ENCODE data around the gene GJD3.
"Not testable (repeated sequence)": the region's sequence is repeated elsewhere in the genome, so short reads cannot be mapped to it uniquely, and the experiment has no call there.

The GJD3 gene, protein sequence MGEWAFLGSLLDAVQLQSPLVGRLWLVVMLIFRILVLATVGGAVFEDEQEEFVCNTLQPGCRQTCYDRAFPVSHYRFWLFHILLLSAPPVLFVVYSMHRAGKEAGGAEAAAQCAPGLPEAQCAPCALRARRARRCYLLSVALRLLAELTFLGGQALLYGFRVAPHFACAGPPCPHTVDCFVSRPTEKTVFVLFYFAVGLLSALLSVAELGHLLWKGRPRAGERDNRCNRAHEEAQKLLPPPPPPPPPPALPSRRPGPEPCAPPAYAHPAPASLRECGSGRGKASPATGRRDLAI

DNA sequence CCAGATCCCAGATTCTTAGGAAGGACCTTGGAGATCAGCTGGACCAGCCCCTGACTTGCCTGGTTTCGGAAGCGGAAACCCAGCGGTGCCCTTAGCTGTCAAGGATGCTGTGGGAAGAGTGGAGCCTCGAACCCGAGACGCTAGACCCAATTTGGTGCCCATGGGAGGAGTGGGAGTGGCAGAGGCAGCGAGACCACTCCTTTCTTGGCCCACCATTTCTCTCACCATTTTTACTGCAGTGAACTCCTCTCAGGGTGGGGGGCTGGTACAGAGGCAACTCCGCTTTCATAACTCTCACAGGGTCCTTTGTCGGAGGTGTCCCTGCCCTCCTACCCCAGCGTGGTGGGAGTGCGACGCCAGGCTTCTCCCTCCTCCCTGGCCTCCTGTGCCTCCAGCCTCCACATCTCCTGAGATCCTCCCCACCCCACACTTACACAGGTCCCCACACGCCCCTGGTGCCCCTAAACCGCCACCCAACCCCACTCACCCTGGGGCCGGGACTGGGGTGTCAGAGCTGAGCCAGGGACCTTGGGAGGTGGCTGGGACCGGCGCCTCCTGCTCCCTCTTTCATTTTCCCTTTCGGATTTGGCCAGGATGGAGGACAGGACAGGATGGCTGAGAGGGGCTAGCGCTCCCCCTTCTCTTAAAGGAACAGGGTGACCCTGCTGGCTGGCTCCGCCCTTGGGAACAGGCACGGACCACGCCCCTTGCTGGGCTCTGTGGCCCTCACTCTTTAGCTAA, at the start of gene GJD3:
Gene GJD3, minus strand, starts transcription at position 617 of the 741 bp plus-strand sequence. CDS start 922 bp downstream, outside the sequence.
- no peak for DNase-seq (ENCODE audit: low spot score)

DNA sequence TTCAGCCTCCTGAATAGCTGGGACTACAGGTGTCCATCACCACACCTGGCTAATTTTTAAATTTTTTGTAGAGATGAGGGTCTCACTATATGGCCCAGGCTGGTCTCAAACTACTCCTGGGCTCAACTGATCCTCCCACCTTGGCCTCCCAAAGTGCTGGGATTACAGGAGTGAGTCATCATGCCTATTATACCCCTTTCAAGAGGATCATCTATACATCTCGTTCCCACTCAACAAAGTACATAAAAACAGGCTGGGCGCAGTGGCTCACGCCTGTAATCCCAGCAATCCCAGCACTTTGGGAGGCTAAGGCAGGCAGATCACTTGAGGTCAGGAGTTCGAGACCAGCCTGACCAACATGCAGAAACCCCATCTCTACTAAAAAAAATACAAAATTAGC, 49.8 kb upstream of the GJD3 start:
- not testable (repeated sequence) for DNase-seq (ENCODE audit: low spot score)

DNA sequence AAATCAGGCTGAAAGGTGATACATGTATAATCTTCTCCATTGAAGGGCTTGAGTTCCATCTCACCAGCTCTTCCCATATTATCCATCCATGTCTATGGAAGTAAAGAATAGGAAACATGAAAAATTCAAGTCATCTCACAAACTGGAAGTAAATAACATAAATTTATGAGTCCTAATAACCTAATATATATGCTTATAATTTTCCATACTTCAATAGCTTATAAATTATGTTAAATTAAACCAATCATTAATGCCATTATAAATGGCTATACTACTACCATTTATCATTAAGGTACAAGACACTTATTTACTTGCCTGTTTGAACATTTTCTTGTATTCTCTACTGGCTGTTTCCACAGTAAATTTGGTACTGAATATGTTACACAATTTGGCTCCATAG, 48.3 kb upstream of the GJD3 start:
- DNase-seq (ENCODE audit: low spot score) = no peak

DNA sequence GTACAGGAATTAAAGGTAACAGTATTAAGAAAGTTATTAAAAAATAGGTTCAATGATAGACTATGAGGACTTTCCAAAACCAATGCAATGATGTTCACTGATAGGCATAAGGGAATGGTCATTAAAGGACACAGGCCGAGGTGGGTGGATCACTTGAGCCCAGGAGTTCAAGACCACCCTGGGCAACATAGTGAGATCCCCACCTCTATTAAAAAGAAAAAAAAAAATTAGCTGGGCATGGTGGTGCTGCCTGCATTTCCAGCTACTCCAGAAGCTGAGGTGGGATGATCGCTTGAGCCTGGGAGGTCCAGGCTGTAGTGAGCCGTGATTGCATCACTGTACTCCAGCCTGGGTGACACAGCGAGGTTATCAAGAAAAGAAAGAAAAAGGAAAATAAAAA, 47.3 kb upstream of the GJD3 start:
- no peak for DNase-seq (ENCODE audit: low spot score)

DNA sequence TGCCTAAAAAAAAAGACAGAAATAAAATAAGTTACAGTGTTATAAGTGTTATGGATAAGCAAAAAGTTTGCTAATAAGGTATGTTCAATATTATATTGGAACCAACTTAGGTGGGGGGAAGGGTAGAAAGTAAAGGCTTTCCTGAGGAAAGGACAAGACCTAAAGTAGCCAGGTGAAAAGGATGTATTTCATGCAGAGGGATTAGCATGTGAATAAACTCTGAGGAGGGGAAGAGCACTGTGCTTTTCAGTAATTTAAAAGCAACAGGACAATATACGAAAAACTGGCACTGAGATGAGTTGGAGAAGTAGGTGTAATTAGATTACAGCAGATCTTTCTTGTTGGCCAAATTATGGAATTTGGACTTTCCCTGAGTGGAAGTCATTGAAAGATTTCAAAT, 45.5 kb upstream of the GJD3 start:
- DNase-seq (ENCODE audit: low spot score) = no peak

DNA sequence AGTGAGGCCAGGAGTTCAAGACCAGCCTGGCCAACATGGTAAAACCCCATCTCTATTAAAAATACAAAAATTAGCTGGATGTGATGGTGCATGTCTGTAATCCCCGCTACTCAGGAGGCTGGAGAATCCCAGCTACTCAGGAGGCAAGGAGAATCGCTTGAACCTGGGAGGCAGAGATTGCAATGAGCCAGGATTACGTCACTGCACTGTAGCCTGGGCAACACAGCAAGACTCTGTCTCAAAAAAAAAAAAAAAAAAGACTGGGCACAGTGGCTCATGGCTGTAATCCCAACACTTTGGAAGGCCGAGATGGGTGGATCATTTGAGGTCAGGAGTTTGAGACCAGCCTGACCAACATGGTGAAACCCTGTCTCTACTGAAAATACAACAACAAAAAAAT, 45.0 kb upstream of the GJD3 start:
- not testable (repeated sequence) for DNase-seq (ENCODE audit: low spot score)

DNA sequence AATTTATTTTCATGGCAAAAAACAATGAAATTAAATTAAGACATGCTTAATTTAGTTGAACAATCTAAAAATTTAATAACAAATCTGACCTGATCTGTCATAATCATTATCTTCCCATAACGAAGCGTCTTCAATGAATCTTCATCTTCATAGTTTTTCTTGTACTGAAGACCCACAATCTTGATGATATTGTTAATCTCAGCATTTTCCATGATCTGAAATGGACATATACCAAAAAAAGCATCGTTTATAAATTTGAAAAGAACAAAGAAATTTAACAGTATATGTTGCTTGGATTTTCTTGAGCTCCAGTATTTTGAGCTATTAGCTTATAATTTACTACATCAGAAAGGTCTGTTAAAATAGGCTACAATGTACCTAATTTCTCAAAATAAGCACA, 42.9 kb upstream of the GJD3 start:
- DNase-seq (ENCODE audit: low spot score) = no peak

DNA sequence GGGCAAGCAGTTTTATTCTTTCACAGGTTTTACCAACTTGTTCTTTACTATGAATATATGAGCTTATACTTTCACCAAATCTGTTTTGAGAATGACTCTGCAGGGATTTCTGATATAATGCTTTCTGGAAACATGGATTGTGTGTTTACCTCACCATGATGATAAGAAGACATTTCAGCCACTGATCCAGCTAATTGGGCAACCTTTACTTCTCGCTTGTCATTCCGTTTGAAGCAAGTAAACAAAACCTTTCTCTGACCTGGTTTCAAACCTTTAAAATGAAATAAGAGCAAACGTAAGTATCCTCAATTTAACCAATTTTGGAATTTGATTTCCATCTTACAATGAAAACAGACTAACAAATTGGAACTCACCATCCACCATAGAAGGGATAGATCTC, 39.5 kb upstream of the GJD3 start:
- DNase-seq (ENCODE audit: low spot score) = no peak

DNA sequence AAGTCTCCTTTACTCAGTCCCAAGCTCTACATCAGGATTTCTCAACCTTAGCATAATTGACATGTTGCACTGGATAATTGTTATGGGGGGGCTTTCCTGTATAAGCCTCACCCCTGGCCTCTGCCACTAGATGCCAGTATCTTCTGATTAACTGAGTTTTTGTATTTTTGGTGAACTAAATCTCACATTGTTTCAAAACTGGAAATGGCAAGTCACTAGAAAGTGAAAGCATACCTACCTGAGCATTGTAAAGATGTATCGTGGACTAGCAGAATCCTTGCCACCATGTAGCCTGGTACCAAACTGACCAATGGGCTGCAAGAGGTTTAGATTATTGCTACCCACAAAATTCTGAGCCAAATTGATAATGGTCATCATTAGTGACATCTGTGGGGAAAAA, 38.1 kb upstream of the GJD3 start:
- DNase-seq (ENCODE audit: low spot score) = no peak

DNA sequence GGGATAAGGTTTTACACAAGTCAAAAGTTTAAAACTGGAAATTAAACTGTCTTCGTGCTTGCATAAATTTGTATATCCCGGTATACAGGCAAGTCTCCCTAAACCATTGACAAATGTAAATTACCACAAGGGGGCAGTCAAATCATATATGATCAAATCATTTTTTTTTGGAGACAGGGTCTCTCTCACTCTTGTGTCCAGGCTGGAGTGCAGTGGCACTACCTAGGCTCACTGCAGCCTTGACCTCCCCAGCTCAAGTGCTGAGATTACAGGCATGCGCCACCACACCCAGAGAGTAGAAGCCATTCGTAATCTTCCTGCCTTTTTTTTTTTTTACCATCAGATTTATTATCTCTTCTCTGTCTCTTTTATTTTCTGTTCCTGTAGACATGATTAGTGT, 34.6 kb upstream of the GJD3 start:
- no peak for DNase-seq (ENCODE audit: low spot score)

DNA sequence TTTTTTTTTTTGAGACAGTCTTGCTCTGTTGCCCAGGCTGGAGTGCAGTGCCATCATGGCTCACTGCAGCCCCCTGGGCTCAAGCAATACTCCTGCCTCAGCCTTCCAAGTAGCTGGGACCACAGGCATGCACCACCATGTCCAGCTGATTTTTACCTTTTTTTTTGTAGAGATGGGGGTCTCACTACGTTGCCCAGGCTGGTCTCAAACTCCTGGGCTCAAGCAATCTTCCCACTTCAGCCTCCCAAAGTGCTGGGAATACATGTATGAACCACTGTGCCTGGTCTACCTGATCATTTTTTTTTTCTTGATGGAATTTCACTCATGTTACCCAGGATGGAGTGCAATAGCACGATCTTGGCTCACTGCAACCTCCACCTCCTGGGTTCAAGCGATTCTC, 22.0 kb upstream of the GJD3 start:
- DNase-seq (ENCODE audit: low spot score) = not testable (repeated sequence)

DNA sequence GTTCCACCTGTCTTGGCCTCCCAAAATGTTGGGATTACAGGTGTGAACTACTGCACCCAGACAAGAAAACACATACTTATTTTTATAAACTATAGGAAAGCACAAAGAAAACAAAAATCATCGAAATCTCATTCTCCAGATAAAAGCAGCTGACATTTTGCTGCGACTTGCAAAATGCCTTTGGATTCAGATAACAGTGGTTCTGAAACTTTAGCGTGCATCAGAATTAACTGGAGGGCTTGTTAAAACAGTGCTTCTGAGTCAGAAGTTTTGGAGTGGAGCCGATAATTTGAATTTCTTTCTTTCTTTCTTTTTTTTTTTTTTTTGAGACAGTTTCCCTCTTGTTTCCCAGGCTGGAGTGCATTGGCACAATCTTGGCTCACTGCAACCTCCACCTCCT, 17.7 kb upstream of the GJD3 start:
- DNase-seq (ENCODE audit: low spot score) = no peak

DNA sequence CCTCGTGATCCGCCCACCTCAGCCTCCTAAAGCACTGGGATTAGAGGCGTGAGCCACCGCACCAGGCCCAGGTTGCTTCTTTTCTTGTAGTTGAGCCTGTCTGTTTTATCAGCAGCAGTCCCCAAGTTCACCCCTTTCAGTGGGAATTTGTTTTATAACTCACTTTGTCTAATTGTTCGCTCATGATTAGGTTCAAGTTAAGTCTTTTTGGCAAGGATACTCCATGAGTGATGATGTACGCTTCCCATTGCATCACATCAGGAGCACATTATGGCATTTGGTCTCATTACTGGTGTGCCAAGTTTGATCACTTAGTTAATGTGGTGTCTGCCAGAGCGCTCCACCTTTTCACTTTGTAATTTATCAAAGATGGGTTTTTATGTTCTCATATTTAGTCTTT, 14.4 kb upstream of the GJD3 start:
- no peak for DNase-seq (ENCODE audit: low spot score)

DNA sequence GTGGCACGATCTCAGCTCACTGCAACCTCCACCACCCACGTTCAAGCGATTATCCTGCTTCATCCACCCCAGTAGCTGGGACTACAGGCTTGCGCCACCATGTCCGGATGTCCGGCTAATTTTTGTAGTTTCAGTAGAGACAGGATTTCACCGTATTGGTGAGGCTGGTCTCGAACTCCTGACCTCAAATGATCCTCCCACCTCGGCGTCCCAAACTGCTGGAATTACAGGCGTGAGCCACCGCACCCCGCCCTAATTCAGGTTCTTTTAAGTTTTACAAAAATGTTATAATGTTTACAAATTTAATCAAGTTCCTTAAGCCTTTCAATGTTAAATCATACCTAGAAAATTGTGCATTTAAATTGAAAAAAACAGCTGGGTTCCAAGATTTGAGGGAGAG, 13.3 kb upstream of the GJD3 start:
- no peak for DNase-seq (ENCODE audit: low spot score)

DNA sequence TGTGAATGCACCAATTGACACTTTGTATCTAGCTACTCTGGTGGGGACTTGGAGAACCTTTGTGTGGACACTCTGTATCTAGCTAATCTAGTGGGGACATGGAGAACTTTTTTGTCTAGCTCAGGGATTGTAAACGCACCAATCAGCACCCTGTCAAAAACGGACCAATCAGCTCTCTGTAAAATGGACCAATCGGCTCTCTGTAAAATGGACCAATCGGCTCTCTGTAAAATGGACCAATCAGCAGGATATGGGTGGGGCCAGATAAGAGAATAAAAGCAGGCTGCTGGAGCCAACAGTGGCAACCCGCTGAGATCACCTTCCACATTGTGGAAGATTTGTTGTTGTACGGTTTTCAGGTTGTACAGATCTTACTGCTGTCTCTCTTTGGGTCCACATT, 12.0 kb upstream of the GJD3 start:
- not testable (repeated sequence) for DNase-seq (ENCODE audit: low spot score)

DNA sequence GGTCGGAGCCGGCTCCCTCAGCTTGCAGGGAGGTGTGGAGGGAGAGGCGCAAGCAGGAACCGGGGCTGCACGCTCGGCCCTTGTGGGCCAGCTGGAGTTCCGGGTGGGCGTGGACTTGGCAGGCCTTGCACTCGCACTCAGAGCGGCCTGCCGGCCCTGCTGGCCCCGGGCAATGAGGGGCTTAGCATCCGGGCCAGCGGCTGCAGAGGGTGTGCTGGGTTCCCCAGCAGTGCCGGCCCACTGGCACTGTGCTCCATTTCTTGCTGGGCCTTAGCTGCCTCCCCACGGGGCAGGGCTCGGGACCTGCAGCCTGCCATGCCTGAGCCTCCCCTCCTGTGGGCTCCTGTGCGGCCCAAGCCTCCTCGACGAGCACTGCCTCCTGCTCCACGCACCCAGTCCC, 11.2 kb upstream of the GJD3 start:
- not testable (repeated sequence) for DNase-seq (ENCODE audit: low spot score)

DNA sequence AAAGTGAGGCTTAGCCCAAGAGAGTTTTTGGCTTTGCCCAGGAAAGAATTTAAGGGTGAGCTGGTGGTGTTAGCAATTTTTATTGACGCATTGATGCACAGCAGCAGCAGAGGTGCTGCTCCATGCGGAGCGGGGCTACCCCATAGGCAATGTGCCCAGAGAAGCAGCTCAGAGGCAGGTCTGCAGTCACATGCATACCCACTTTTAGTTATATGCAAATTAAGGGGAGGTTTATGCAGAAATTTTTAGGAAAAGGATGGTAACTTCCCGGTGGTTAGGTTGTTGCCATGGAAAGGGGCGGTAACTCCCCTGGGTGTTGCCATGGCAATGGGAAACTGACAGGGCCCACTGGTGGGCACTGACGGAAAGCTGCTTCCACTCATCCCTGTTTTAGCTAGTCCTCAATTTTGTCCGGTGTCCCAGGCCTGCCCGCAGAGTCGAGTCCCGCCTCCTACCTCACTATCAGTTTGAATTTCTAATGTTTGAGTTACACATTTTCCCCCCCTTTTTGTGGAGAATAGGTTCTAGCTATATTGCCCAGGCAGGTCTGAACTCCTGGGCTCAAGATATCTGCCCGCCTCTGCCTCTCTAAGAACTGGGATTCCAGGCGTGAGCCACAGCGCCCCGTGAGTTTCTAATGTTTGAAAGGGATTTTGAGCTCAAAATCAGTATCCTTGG, 10.4 kb upstream of the GJD3 start:
- DNase-seq (ENCODE audit: low spot score) = no peak

DNA sequence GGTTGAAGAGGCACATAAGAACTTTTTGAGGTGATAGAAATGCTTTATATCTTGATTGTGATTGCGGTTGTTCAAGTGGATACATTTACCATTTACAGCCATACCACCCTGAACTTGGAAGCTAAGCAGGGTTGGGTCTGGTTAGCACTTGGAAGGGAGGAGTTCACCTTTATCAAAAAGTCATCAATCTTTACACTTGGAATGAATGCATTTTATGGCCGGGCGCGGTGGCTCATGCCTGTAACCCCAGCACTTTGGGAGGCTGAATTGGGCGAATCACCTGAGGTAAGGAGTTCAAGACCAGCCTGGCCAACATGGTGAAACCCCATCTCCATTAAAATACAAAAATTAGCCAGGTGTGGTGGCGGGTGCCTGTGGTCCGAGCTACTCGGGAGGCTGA, 9.5 kb upstream of the GJD3 start:
- DNase-seq (ENCODE audit: low spot score) = no peak

DNA sequence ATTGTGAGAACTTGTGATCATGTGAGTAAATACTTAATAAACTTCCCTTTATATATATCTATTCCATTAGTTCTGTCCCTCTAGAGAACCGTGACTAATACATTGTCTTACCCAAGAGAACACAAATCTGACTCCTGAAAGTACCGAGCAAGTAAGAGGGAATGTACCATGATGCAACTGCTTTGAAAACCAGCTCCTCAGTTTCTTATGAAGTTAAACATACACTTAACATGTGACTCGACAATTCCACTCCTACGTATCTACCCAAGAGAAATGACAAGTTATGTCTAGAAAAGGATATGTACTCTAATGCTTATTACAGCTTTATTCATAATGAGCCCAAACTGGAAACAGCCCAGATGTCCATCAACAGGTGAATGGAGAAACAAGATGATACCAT, 8.8 kb upstream of the GJD3 start:
- no peak for DNase-seq (ENCODE audit: low spot score)

DNA sequence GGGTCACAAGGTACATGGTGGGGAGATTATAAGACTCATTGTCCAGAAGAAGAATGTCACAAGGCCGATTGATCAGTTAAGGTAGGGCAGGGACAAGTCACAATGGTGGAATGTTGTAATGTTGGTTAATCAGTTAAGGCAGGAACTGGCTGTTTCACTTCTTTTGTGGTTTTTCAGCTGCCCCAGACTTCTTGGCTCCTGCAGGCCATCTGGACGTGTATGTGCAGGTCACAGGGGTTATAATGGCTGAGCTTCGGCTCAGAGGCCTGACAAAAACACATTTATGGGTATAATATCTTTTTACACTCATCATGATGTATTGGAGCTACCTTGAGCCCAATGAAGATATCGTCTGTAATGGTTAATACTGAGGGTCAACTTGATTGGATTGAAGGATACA, 8.1 kb upstream of the GJD3 start:
- not testable (repeated sequence) for DNase-seq (ENCODE audit: low spot score)

DNA sequence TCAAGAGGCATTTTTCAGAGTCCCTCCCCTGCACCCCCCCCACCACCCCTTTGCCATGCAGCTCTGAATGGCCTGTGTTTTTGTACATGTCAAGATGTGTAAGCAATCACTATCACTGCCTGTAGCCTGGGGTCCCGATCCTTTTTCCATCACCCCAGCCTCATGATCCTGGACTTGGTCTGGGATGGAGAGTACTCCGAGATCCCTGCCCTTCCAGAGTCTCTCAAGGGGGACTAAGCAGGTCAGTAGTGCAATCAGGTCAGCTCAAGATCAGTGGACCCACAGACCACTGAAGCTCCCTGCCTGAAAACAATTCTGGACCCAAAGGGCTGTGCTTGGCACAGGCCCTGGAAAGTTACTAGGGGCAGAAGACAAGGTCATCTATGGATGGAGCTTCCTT, 7.5 kb upstream of the GJD3 start:
- no peak for DNase-seq (ENCODE audit: low spot score)

DNA sequence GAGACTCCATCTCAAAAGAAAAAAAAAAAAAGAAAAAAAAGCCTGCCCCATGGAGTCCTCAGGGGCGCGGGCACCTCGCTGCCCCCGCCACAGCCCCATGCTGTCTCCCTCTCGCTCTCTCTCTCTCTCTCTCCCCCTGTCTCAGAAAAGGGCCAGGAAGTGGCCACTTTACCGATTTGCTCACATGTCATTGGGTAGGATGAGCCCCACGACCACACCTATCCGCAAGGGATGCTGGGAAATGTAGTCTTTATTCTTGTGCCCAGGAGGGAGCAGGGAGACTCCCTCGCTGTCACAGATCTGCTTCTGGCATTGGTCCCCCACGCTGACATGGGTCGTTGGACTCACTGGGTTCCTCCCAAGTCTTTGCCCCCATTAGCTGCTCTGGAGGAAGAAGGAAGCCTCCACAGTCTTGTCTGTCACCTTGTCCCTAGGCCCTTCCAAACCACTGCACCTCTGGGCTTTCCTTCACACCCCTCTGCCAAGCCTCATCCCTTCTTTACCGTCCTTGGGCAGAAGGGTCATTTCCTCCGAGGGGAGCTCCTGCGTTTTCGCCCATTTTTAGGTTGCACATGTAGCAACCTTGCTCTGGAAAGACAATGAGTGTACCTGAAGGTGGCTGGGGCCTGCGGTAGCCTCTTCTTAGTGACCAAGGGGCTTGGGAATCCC, 6.9 kb upstream of the GJD3 start:
- DNase-seq (ENCODE audit: low spot score) = no peak

DNA sequence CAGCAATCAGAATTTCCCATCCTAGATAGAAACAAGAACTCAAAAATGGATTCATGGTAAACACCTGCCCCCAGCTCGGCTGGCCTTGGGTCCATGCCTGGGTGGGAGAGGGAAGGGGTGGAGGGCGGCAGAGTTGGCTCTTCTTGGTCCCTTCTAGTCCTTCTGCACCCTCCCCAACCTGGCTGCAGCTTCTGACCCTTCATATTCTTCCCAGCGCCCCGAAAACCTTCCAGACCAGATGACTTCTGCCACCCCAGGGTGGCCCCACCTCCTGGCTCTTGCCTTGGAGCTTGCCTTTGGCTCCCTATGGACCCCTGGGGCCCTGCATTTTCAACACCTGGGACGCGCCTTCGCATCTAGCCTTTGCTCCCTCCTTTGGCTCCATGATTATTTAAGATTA, 5.4 kb upstream of the GJD3 start:
- no peak for DNase-seq (ENCODE audit: low spot score)
